HepG2 (cell line): ENCODE results near the gene RRBP1. TPM values are rescaled to one million over a fixed set of nuclear protein-coding genes. Genes with fewer than 3 reads are reported as not detected.

Experiments
- ATF7 ChIP-seq, 2 experiments: fragments of 450-650 bp in 1 of 2; sonication (generic) in 1 of 2; formaldehyde crosslinking in 1 of 2; IDR thresholded peaks; 2 replicates each; pipeline versions ENCODE4 v1.4.0 to v1.6.1; 2016 to 2020; ENCODE audit warnings: antibody characterized with exemption in 1 of 2, mild to moderate bottlenecking in 1 of 2, missing genetic modification reagents in 1 of 2
- CBX5 ChIP-seq: sonication (generic); formaldehyde crosslinking; IDR thresholded peaks from 2 replicates; pipeline ENCODE4 v1.4.0; 2020; ENCODE audit warnings: missing genetic modification reagents, borderline replicate concordance
- CREM ChIP-seq, 2 experiments: sonication (generic) in 1 of 2; formaldehyde crosslinking in 1 of 2; IDR thresholded peaks; 2 replicates each; pipeline versions ENCODE4 v1.4.0 to v1.6.1; 2016 to 2020; ENCODE audit warnings: antibody characterized with exemption in 1 of 2, mild to moderate bottlenecking in 1 of 2, missing genetic modification reagents in 1 of 2
- DR1 ChIP-seq: sonication (generic); formaldehyde crosslinking; IDR thresholded peaks from 2 replicates; pipeline ENCODE4 v1.8.0; 2021; ENCODE audit warnings: mild to moderate bottlenecking, missing genetic modification reagents, inconsistent platforms
- EP300 ChIP-seq, 3 experiments: sonication (generic) in 1 of 3; formaldehyde crosslinking in 1 of 3; IDR thresholded peaks; 2 replicates each; pipeline versions ENCODE4 v1.5.1 to v1.6.1; 2011 to 2020; ENCODE audit warnings: low read depth in 2 of 3, low read length in 2 of 3, borderline replicate concordance in 1 of 3, improper control_type of control experiment in 1 of 3, mild to moderate bottlenecking in 1 of 3, missing genetic modification reagents in 1 of 3, moderate library complexity in 1 of 3
- FOXK1 ChIP-seq: sonication (generic); formaldehyde crosslinking; IDR thresholded peaks from 2 replicates; pipeline ENCODE4 v1.4.0; 2020; ENCODE audit warnings: low read depth, missing genetic modification reagents, borderline replicate concordance
- FOXK2 ChIP-seq: fragments of 450-650 bp; IDR thresholded peaks from 2 replicates; pipeline ENCODE4 v1.6.1; 2016
- FOXM1 ChIP-seq: sonication (generic); formaldehyde crosslinking; IDR thresholded peaks from 2 replicates; pipeline ENCODE4 v1.5.0; 2020; ENCODE audit warnings: missing genetic modification reagents
- KLF13 ChIP-seq: sonication (generic); formaldehyde crosslinking; IDR thresholded peaks from 2 replicates; pipeline ENCODE4 v1.4.0; 2020; ENCODE audit warnings: mild to moderate bottlenecking, missing genetic modification reagents
- MIXL1 ChIP-seq: IDR thresholded peaks from 2 replicates; pipeline ENCODE4 v1.6.1; 2016
- RARA ChIP-seq: IDR thresholded peaks from 2 replicates; pipeline ENCODE4 v1.6.1; 2016; ENCODE audit warnings: missing genetic modification reagents, missing compliant biosample characterization
- REL ChIP-seq: sonication (generic); formaldehyde crosslinking; conservative IDR thresholded peaks from 2 replicates; pipeline ENCODE4 v1.8.0; 2022; ENCODE audit warnings: mild to moderate bottlenecking, missing genetic modification reagents, moderate library complexity
- RFX3 ChIP-seq: IDR thresholded peaks from 2 replicates; pipeline ENCODE4 v1.6.1; 2016; ENCODE audit warnings: missing biosample characterization, missing genetic modification reagents
- ZEB1 ChIP-seq: IDR thresholded peaks from 2 replicates; pipeline ENCODE4 v1.6.1; 2012; ENCODE audit warnings: mild to moderate bottlenecking, low read depth, inconsistent platforms; ENCODE audit not compliant: insufficient replicate concordance
- ZMAT3 ChIP-seq: sonication (generic); formaldehyde crosslinking; conservative IDR thresholded peaks from 2 replicates; pipeline ENCODE4 v1.7.0; 2021; ENCODE audit warnings: missing genetic modification reagents
- ZNF12 ChIP-seq: sonication (generic); formaldehyde crosslinking; IDR thresholded peaks from 2 replicates; pipeline ENCODE4 v1.5.0; 2020; ENCODE audit warnings: missing genetic modification reagents
- ZNF224 ChIP-seq: sonication (generic); formaldehyde crosslinking; IDR thresholded peaks from 2 replicates; pipeline ENCODE4 v1.5.0; 2020; ENCODE audit warnings: mild to moderate bottlenecking, missing genetic modification reagents
- ZNF253 ChIP-seq: sonication (generic); formaldehyde crosslinking; IDR thresholded peaks from 2 replicates; pipeline ENCODE4 v1.8.0; 2022; ENCODE audit warnings: mild to moderate bottlenecking, missing genetic modification reagents, borderline replicate concordance
- ZNF749 ChIP-seq: sonication (generic); formaldehyde crosslinking; IDR thresholded peaks from 2 replicates; pipeline ENCODE4 v1.8.0; 2022; ENCODE audit warnings: mild to moderate bottlenecking, missing genetic modification reagents, moderate library complexity, borderline replicate concordance
- ZNF782 ChIP-seq: sonication (generic); formaldehyde crosslinking; IDR thresholded peaks from 2 replicates; pipeline ENCODE4 v1.4.0; 2020; ENCODE audit warnings: missing genetic modification reagents, mild to moderate bottlenecking, borderline replicate concordance
- ZSCAN31 ChIP-seq: sonication (generic); formaldehyde crosslinking; IDR thresholded peaks from 2 replicates; pipeline ENCODE4 v1.5.0; 2020; ENCODE audit warnings: low read depth, mild to moderate bottlenecking, missing genetic modification reagents
- polyA plus RNA-seq, 8 experiments: library from polyadenylated mRNA; depleted of rRNA in 3 of 8; stranded (reverse) in 7 of 8; unstranded in 1 of 8; fragments of >200 nt; fragmentation: Illumina TruSeq in 4 of 8; extraction: Trizol in 4 of 8; gene quantifications; 2 replicates each; pipeline versions ENCODE4 v1.2.1 to v1.2.3, GENCODE V29; 2011 to 2016; ENCODE audit warnings: low read depth in 4 of 8, missing spikeins in 1 of 8, mixed read lengths in 1 of 8; ENCODE audit not compliant: insufficient read depth in 1 of 8
- total RNA-seq, 5 experiments: library from RNA; depleted of rRNA; stranded (reverse); fragments of >200 nt; fragmentation: Illumina TruSeq; extraction: Trizol; gene quantifications; 2 replicates each; pipeline ENCODE4 v1.2.3, GENCODE V29; 2016; ENCODE audit warnings: low read depth in 1 of 5
- TF ChIP-seq, protein P1 (sequence below): sonication (generic); formaldehyde crosslinking; IDR thresholded peaks from 2 replicates; pipeline ENCODE4 v1.4.0; 2020; ENCODE audit warnings: missing genetic modification reagents
- TF ChIP-seq, protein P2 (sequence below): sonication (generic); formaldehyde crosslinking; IDR thresholded peaks from 2 replicates; pipeline ENCODE4; 2020; ENCODE audit warnings: missing genetic modification reagents, mild to moderate bottlenecking, borderline replicate concordance
- TF ChIP-seq, protein P3 (sequence below): sonication (generic); formaldehyde crosslinking; IDR thresholded peaks from 2 replicates; pipeline ENCODE4 v1.5.0; 2020; ENCODE audit warnings: mild to moderate bottlenecking, low read depth, missing genetic modification reagents, borderline replicate concordance

The RRBP1 gene
- total and polyA plus RNA-seq, 2 of the 13 experiments (the other 11 are each of a cell fraction or from before 2014, with no cell fraction given) = 150 to 222 TPM

DNA sequence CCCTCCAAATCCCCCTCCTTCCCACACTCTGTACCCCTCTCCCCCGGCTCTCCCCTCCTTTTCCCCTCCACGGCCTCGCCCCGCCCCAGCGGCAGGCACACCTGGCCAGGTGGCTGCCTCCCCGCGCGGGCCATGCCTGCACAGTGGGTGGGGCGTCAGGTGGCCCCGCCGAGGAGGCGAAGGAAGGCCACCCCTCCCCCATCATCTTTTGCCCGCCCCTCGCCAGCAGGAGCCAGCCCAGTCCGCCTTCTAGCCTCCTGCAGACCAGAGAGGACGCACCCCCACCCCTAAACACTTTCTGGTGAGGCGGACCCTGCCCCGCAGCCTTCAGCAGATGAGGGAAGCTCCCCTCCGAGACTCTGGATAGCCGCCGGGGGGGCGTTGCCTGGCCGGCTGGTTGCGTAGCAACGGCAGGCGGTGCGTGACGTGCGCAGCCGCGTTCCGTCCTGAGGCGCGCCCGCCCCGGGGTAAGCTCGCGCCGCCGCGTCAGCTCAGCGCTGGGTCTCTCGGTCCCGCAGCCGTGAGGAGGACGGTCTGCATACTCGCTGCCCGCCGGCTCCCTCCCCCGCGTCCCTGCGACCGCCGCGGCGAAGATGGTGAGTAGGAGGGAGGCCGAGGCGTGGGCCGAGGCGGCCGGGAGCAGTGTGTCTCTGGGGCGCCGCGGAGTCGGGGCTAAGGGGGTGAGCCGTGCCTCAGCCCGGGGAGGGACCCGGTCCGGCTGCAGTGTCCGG, 112.3 kb downstream of the RRBP1 start, which contains the start of gene DSTN (continued):
- TF ChIP-seq, protein P1, sequence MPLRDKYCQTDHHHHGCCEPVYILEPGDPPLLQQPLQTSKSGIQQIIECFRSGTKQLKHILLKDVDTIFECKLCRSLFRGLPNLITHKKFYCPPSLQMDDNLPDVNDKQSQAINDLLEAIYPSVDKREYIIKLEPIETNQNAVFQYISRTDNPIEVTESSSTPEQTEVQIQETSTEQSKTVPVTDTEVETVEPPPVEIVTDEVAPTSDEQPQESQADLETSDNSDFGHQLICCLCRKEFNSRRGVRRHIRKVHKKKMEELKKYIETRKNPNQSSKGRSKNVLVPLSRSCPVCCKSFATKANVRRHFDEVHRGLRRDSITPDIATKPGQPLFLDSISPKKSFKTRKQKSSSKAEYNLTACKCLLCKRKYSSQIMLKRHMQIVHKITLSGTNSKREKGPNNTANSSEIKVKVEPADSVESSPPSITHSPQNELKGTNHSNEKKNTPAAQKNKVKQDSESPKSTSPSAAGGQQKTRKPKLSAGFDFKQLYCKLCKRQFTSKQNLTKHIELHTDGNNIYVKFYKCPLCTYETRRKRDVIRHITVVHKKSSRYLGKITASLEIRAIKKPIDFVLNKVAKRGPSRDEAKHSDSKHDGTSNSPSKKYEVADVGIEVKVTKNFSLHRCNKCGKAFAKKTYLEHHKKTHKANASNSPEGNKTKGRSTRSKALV (CRISPR knock-in tag) = peak; percentile 94; the same call in 1 of the 2 replicates
- TF ChIP-seq FOXM1 (CRISPR knock-in tag) (no peak), FOXK1 (CRISPR knock-in tag) (no peak; the same call in 1 of the 2 replicates), ZMAT3 (CRISPR knock-in tag) (peak; percentile 51; the same call in 1 of the 2 replicates), CBX5 (CRISPR knock-in tag) (no peak), MIXL1 (no peak), RFX3 (CRISPR knock-in tag) (peak; percentile 87), EP300 (IDR thresholded peaks at IDR 0.05; ENCODE audit: low read depth in 2 of 2, low read length in 2 of 2) (no peak), EP300 (CRISPR knock-in tag; IDR thresholded peaks at IDR 0.05; ENCODE audit: borderline replicate concordance) (no peak), REL (CRISPR knock-in tag) (no peak; the same call in 1 of the 2 replicates), ZNF224 (CRISPR knock-in tag) (peak; percentile 54; the same call in 1 of the 2 replicates), ZNF12 (peak; percentile 8), ZNF782 (CRISPR knock-in tag) (peak; percentile 47), ATF7 (IDR thresholded peaks at IDR 0.05) (no peak), ATF7 (CRISPR knock-in tag; IDR thresholded peaks at IDR 0.05) (no peak; the same call in 1 of the 2 replicates), CREM (IDR thresholded peaks at IDR 0.05) (no peak), CREM (CRISPR knock-in tag; IDR thresholded peaks at IDR 0.05) (no peak; the same call in none of the 2 replicates), ZEB1 (peak; percentile 96), FOXK2 (no peak), ZNF749 (peak; percentile 54; the same call in 1 of the 2 replicates), ZNF253 (CRISPR knock-in tag) (peak; percentile 15; the same call in 1 of the 2 replicates), RARA (CRISPR knock-in tag) (0 out of 2 replicates have a peak, but pooled peaks have one; percentile 20), ZSCAN31 (CRISPR knock-in tag) (no peak; the same call in 1 of the 2 replicates), DR1 (CRISPR knock-in tag) (peak; percentile 30; the same call in 1 of the 2 replicates), KLF13 (CRISPR knock-in tag) (peak; percentile 84; the same call in 1 of the 2 replicates)
- TF ChIP-seq, protein P2, sequence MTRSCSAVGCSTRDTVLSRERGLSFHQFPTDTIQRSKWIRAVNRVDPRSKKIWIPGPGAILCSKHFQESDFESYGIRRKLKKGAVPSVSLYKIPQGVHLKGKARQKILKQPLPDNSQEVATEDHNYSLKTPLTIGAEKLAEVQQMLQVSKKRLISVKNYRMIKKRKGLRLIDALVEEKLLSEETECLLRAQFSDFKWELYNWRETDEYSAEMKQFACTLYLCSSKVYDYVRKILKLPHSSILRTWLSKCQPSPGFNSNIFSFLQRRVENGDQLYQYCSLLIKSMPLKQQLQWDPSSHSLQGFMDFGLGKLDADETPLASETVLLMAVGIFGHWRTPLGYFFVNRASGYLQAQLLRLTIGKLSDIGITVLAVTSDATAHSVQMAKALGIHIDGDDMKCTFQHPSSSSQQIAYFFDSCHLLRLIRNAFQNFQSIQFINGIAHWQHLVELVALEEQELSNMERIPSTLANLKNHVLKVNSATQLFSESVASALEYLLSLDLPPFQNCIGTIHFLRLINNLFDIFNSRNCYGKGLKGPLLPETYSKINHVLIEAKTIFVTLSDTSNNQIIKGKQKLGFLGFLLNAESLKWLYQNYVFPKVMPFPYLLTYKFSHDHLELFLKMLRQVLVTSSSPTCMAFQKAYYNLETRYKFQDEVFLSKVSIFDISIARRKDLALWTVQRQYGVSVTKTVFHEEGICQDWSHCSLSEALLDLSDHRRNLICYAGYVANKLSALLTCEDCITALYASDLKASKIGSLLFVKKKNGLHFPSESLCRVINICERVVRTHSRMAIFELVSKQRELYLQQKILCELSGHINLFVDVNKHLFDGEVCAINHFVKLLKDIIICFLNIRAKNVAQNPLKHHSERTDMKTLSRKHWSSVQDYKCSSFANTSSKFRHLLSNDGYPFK (CRISPR knock-in tag) = peak; percentile 37; the same call in 1 of the 2 replicates
- TF ChIP-seq, protein P3, sequence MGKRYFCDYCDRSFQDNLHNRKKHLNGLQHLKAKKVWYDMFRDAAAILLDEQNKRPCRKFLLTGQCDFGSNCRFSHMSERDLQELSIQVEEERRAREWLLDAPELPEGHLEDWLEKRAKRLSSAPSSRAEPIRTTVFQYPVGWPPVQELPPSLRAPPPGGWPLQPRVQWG (CRISPR knock-in tag) = no peak
